Heart right ventricle (tissue), 16 donors: ENCODE results near the gene PLD4. TPM values are rescaled to one million over a fixed set of nuclear protein-coding genes. Genes with fewer than 3 reads are reported as not detected.

Experiments
- ATAC-seq, 8 donors: fragments of 200-7000 bp; cut with Tn5 transposase; one replicate each; pipeline ENCODE4 v1.9.1; 2020; ENCODE audit warnings: mild to moderate bottlenecking in 8 of 8, moderate library complexity in 8 of 8, moderate number of reproducible peaks in 1 of 8
- DNase-seq, 2 donors: peaks; one replicate each; pipeline ENCODE4 v3.0.0-alpha.2; 2020
- H3K27ac ChIP-seq, 10 donors: fragments of 200-600 bp; sonication (generic) in 2 of 10; one replicate each; pipeline versions ENCODE4 v1.5.0 to v1.8.0; 2020 to 2022; ENCODE audit warnings: mild to moderate bottlenecking in 3 of 10
- H3K27me3 ChIP-seq, 7 donors: fragments of 200-600 bp; one replicate each; pipeline ENCODE4 v1.8.0; 2021 to 2022; ENCODE audit warnings: mild to moderate bottlenecking in 2 of 7
- H3K36me3 ChIP-seq, 9 donors: fragments of 200-600 bp; sonication (generic) in 1 of 9; one replicate each; pipeline versions ENCODE4 v1.5.0 to v1.8.0; 2020 to 2022; ENCODE audit warnings: mild to moderate bottlenecking in 2 of 9
- H3K4me1 ChIP-seq, 9 donors: fragments of 200-600 bp; sonication (generic) in 1 of 9; one replicate each; pipeline versions ENCODE4 v1.5.0 to v1.8.0; 2020 to 2022; ENCODE audit warnings: mild to moderate bottlenecking in 4 of 9
- H3K4me3 ChIP-seq, 10 donors: fragments of 200-600 bp; sonication (generic) in 2 of 10; one replicate each; pipeline versions ENCODE4 v1.5.0 to v1.8.0; 2020 to 2022; ENCODE audit warnings: mild to moderate bottlenecking in 7 of 10, moderate library complexity in 2 of 10
- H3K9me3 ChIP-seq, 11 donors: fragments of 200-600 bp in 10 of 11; sonication (generic) in 2 of 11; one replicate each; pipeline versions ENCODE4 v1.5.0 to v1.8.0; 2013 to 2022; ENCODE audit warnings: mild to moderate bottlenecking in 2 of 11, control low read depth in 1 of 11, moderate library complexity in 1 of 11
- CTCF ChIP-seq, 9 donors: fragments of 200-600 bp; sonication (generic) in 2 of 9; IDR thresholded peaks; one replicate each; pipeline versions ENCODE4 v1.5.0 to v1.8.0; 2021 to 2022; ENCODE audit warnings: antibody characterized with exemption in 9 of 9, mild to moderate bottlenecking in 5 of 9, moderate library complexity in 1 of 9
- WGBS, 2 donors: extraction: QIAGEN DNeasy Blood & Tissue Kit; methylation state at CpG; one replicate each; pipeline ENCODE4 v1.1.7; 2013; ENCODE audit warnings: inconsistent platforms in 1 of 2; 5-methylcytosine and 5-hydroxymethylcytosine counted together
- intact Hi-C, 10 donors: fragments of 100-400 bp; cut with DNase I; formaldehyde crosslinking; loops; one replicate each; pipeline versions ENCODE4 v1.11.1 to v1.14.2; 2022
- polyA plus RNA-seq, 2 donors: library from polyadenylated mRNA; stranded (reverse); fragments of 200-250 nt; gene quantifications; one replicate each; pipeline ENCODE4 v1.2.3, GENCODE V29; 2013
- total RNA-seq, 10 donors: library from RNA; stranded (reverse); fragmentation: NEBNext Ultra II Directional in 3 of 10; extraction: Animal tissue kit (Norgen Biotek cat#: 25700) in 3 of 10; gene quantifications; one replicate each; pipeline versions ENCODE4 v1.2.1 to v1.2.4, GENCODE V29; 2021 to 2023
- donor health status: Arrhythmogenic right ventricular cardiomyopathy.
- donor health status: ischemic (EF 13 %, LVEDD 7.1; RV severe dilation, severe dysfunction).
- donor health status: healthy with polysubstance abuse.
- donor health status: DM: no; HTN: yes; CAD: no.
- donor health status: DM: no; HTN: no; CAD: no.
- donor health status: ischemic (EF 25% LVEDD 6.9; RV normal size, moderate dysfunction).
- donor health status: ischemic (EF 25% LVEDD 5.7; RV mildly dilated, moderate dysfunction).
- donor health status: healthy.
- donor health status: DM: yes; HTN: yes; CAD: no.
- donor health status: Ischemic cardiomyopathy.
- donor health status: ischemic (EF 35%, LVEDD 5.7; RV mildly dilated, moderate dysfunction).
- donor health status: nonischemic (EF 11% LVEDD 7.7; RV severe dilation, severe dysfunction).
- donor health status: DM: yes; HTN: yes; CAD: no.
- donor health status: PGD.
- donor health status: ischemic (EF 29% LVEDD 5.4; RV normal size, mild dysfunction).
- donor health status: nonischemic (EF 23%, LVEDD 6.1; RV moderate dilation, normal function).

Gene PLD4
- total and polyA plus RNA-seq, 12 donors, result 0.07 to 0.91 (median 0.47) TPM; not detected in 1

GRCh38 chr14:104956290-104956890 lies 31.7 kb downstream of the PLD4 start:
- H3K27ac ChIP-seq, result no peak overlapping the region
- H3K36me3 ChIP-seq, result peaks cover 0 to 12% (median 0%) of the 10 kb centered on the region in 9 donors
- WGBS, 2 donors, result 80 to 84% methylated on average over 14 of the region's 14 CpGs
- peaks cover 0 to 22% (median 7%) of the 10 kb centered on the region in 7 donors for H3K27me3 ChIP-seq
- H3K4me3 ChIP-seq, result no peak overlapping the region
- no peak for TF ChIP-seq CTCF (IDR thresholded peaks at IDR 0.05)
- ATAC-seq (no peak), DNase-seq (no peak)
- no peaks in the 10 kb centered on the region for H3K4me1 ChIP-seq
- intact Hi-C loops, result no loop called here
- H3K9me3 ChIP-seq, result no peaks in the 10 kb centered on the region

GRCh38 chr14:104957146-104958113 lies 32.8 kb downstream of the PLD4 start:
- intact Hi-C loops, result no loop called here
- TF ChIP-seq CTCF (IDR thresholded peaks at IDR 0.05), result no peak
- peak in 1 of 8 donors; percentile 14 for ATAC-seq
- Histone ChIP-seq H3K27ac (no peak overlapping the region), H3K9me3 (no peaks in the 10 kb centered on the region), H3K4me1 (no peaks in the 10 kb centered on the region), H3K27me3 (peaks cover 0 to 22% (median 7%) of the 10 kb centered on the region in 7 donors), H3K36me3 (peaks cover 0 to 12% (median 0%) of the 10 kb centered on the region in 9 donors), H3K4me3 (no peak overlapping the region)
- 66 to 76% methylated on average over 25 of the region's 25 CpGs for WGBS, 2 donors
- DNase-seq, result no peak

GRCh38 chr14:104964546-104964945 lies 39.9 kb downstream of the PLD4 start:
- DNase-seq (no peak), ATAC-seq (no peak)
- Histone ChIP-seq H3K4me1 (peaks cover 13 to 30% (median 24%) of the 10 kb centered on the region in 9 donors), H3K9me3 (no peaks in the 10 kb centered on the region), H3K36me3 (no peaks in the 10 kb centered on the region), H3K4me3 (no peak overlapping the region), H3K27me3 (peaks cover 0 to 40% (median 0%) of the 10 kb centered on the region in 7 donors), H3K27ac (no peak overlapping the region)
- intact Hi-C loops, result no loop called here
- TF ChIP-seq CTCF (IDR thresholded peaks at IDR 0.05), result no peak
- WGBS, 2 donors, result 90 to 91% methylated on average over 7 of the region's 7 CpGs

GRCh38 chr14:104965561-104966231 lies 41.0 kb downstream of the PLD4 start:
- intact Hi-C loops, result loop anchor here in 1 of 10 donors (5.0 kb wide), 1 partner anchor 33 kb away; no protein-coding TSS in a partner anchor
- ATAC-seq (no peak), DNase-seq (peak in 1 of 2 donors; percentile 7)
- WGBS, 2 donors, result 69 to 84% methylated on average over 13 of the region's 13 CpGs
- H3K4me3 ChIP-seq, result no peak overlapping the region
- H3K4me1 ChIP-seq, result peaks cover 13 to 42% (median 25%) of the 10 kb centered on the region in 9 donors
- peaks cover 0 to 37% (median 0%) of the 10 kb centered on the region in 7 donors for H3K27me3 ChIP-seq
- no peaks in the 10 kb centered on the region for H3K9me3 ChIP-seq
- no peak for TF ChIP-seq CTCF (IDR thresholded peaks at IDR 0.05)
- H3K27ac ChIP-seq, result no peak overlapping the region
- no peaks in the 10 kb centered on the region for H3K36me3 ChIP-seq
